ENCODE results near the gene UHRF1. TPM values are rescaled to one million over a fixed set of nuclear protein-coding genes. Genes with fewer than 3 reads are reported as not detected.

The UHRF1 gene
- total and polyA plus RNA-seq, 2 of the 13 experiments (the other 11 are each of a cell fraction or from before 2014, with no cell fraction given): 6.8 to 78.4 TPM

GRCh38 chr19:5002143-5002542 is 92.8 kb downstream of the UHRF1 start (continued):
- no peak for TF ChIP-seq AHDC1 (CRISPR knock-in tag; IDR thresholded peaks at IDR 0.05; ENCODE audit: borderline replicate concordance)
- no peak for TF ChIP-seq ZBTB21 (CRISPR knock-in tag; IDR thresholded peaks at IDR 0.05)
- TF ChIP-seq ZNF343 (CRISPR knock-in tag; IDR thresholded peaks at IDR 0.05): no peak
- TF ChIP-seq ZNF607 (CRISPR knock-in tag; IDR thresholded peaks at IDR 0.05; ENCODE audit: borderline replicate concordance): no peak
- TF ChIP-seq JUND (CRISPR knock-in tag; IDR thresholded peaks at IDR 0.05): peak; percentile 72
- peak; percentile 48; the same call in 1 of the 2 replicates for TF ChIP-seq ZBTB33 (CRISPR knock-in tag; IDR thresholded peaks at IDR 0.05)
- TF ChIP-seq ZNF33B (CRISPR knock-in tag; IDR thresholded peaks at IDR 0.05): no peak
- TF ChIP-seq ARHGAP35 (CRISPR knock-in tag; IDR thresholded peaks at IDR 0.05; ENCODE audit: borderline replicate concordance): no peak
- no peak for TF ChIP-seq ZNF614 (CRISPR knock-in tag; IDR thresholded peaks at IDR 0.05; ENCODE audit: borderline replicate concordance)
- TF ChIP-seq ZNF616 (CRISPR knock-in tag; IDR thresholded peaks at IDR 0.05; ENCODE audit: low read depth): no peak
- TF ChIP-seq PAWR (CRISPR knock-in tag; IDR thresholded peaks at IDR 0.05; ENCODE audit: borderline replicate concordance): no peak
- no peak for TF ChIP-seq PAX8 (CRISPR knock-in tag; IDR thresholded peaks at IDR 0.05; ENCODE audit: borderline replicate concordance)
- no peak for TF ChIP-seq STAG1 (CRISPR knock-in tag; IDR thresholded peaks at IDR 0.05)
- TF ChIP-seq TRAFD1 (CRISPR knock-in tag; IDR thresholded peaks at IDR 0.05; ENCODE audit: borderline replicate concordance): no peak
- TF ChIP-seq CSRNP1 (CRISPR knock-in tag; IDR thresholded peaks at IDR 0.05): no peak
